ENCODE measurements around the gene NGFR. TPM values are rescaled to one million over a fixed set of nuclear protein-coding genes. Genes with fewer than 3 reads are reported as not detected.

Gene NGFR
- total RNA-seq, 1 experiment from 2014 or later, result 1.8 TPM

DNA sequence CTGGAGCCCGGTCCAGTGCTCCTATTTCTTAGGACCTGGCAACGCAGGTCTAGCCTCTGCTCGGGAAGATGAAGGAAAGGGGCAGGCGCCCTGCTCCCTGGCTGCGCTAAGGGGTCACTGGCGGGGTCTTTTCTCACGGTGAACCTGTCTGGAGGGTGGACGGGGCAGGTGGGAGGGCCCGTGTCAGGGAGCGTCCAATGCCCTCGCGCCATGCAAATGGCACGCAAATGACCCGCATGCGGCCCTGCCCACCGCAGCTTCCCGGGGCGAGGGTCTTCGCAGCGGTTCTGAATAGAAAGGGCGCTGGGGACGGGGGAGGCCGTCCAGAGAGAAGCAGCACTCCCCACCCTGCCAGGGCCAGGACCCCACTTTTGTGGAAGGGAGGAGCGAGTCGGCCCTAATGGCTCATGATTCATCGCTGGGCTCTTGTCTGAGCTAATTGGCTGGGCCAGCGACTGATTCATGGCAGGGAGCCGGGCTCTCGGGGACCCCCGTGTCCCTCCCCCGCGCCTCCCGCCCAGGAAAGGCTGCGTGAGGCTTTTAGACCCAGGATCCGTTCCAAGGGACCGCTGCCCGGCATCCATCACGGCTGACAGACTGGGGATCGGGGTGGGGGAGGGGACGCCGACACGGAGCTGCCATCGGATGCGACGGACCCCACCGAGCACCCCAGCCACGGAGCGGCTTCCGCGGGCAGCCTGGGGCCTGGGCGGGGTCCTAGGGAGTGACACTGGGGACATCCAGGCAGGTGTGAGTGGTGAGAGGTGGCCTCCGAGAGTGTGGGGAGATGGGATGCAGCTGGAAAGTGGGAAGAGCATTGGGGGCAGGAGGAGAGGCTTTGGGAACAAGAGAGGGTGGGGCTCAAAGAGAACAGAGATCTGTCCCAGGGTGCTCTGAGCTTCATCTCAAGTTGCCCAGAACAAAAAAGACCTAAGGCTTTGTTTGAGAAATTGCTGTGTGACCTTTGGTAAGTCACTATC, 25.0 kb upstream of the NGFR start:
- no peak for DNase-seq (ENCODE audit: low spot score)

DNA sequence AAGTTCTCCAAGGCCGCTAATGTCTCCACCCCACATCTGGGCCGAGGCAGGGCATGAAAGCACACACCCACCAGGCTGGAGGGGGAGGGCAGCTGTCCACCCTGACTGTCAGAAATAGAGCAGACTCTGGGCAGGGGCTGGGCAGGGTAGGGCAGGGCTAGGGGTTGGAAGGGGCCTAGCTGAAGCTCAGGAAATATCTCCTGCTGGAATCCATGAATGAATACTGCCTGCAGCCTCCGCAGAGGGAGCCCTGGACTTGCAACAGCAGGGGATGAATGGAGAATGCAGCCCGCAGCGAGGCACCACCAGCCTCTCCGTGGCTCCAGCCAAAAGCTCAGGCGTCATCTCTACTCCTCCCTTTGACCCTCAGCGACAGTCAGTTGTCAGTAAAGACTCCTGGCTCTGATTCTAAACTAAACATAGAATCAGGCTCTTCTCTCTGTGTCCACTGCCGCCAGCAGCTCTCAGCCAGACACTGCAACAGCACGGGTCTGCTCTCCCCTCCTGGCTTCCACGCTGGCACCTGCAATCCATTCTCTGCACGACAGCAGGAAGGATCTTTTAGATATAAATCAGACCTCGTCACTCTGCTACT, 23.9 kb upstream of the NGFR start:
- DNase-seq (ENCODE audit: low spot score), result no peak

DNA sequence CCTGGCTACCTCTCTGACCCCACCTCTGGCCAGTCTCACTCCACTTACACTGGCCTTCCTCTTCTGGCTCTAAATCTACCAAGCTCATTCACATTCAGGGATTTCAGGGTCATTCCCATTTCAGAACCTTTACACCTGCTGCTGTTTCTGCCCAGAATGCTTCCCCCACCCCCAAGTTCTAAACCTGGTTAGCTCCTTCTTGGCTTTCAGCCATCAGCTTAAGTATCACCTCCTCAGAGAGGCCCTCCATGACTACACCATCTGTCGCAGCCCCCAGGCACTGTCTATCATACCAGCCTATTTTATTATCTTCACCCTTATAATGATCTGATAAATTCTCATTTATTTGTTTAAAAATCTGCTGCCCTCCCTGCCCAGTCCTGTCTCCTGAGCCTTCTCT, 23.3 kb upstream of the NGFR start:
- DNase-seq (ENCODE audit: low spot score), result no peak

DNA sequence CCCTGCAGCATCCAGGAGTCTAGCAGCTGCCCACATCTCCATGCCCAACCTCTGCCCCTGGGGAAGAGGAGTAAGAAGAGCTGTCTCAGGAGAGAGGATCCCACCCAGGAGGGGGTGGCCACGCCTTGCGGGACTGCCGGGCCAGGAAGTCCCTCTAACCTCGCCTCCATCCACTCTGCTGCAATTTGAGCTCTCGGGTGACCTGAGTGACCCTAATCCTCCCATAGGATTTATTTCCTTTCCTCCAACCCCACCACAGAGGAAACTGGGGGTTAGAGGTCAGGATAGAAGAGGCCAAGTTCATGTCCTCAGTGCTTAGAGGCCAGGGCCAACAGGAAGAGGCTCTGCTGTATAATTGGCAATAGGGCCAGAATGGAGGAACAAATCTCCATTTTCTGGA, 22.6 kb upstream of the NGFR start:
- no peak for DNase-seq (ENCODE audit: low spot score)

- no peak for DNase-seq (ENCODE audit: low spot score)
Measured at GRCh38 chr17:49473900-49474751, 21.0 kb upstream of the NGFR start.

DNA sequence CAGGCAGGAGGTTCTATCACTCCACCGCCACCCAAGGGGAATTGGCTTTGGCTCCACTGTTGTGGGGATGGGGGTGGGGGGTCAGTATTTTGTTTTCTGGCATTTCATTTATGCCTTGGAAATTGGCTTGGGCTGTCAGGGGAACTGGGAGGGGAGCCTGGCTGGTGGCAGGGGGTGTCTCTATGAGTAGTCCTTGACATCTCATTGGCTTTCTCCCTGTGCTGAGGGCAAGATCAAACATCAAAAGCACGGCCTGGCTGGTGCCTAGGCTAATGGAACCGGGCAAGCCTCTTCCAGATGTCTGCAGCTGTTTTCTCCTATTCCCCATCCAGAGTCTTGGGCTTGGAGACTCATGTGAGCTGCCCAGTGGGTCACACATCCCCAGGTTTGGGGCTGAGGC, 17.4 kb upstream of the NGFR start:
- DNase-seq (ENCODE audit: low spot score), result no peak

DNA sequence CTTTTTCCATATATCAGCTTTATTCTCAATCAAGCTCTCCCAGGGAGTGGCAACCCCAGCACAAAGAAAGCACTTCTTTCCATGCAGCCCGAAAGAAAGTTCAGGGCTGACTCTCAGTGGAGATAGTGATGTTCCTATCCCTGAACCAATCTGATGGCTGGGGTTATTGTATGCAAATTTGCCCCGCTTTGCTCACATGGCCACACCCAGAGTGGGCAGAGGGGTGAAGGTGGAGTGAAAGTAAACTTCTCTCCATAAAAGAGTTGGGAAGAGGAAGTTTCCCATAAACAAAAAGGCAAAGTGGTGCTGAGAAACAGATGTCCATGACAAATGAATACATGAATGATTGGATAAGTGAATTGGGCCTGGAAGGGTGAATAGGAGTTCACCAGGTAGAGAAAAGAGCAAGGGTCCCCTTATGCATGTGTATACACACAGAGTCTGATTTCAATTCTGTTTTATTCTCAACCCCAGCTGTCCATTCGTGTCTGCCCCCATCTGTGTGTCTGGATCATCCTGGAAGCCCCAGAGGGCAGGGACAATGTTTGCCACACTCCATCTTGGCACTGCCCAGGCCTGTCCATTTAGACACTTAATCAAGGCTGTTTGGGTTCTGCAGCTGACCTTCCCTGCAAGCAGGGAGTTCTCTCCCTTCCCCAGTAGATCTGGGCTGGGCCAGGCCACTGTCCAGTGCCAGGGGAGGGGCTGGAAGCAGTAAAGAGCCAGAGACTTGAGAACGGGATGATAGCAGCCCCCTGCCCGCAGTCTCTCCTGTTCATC, 14.1 kb upstream of the NGFR start:
- no peak for DNase-seq (ENCODE audit: low spot score)

DNA sequence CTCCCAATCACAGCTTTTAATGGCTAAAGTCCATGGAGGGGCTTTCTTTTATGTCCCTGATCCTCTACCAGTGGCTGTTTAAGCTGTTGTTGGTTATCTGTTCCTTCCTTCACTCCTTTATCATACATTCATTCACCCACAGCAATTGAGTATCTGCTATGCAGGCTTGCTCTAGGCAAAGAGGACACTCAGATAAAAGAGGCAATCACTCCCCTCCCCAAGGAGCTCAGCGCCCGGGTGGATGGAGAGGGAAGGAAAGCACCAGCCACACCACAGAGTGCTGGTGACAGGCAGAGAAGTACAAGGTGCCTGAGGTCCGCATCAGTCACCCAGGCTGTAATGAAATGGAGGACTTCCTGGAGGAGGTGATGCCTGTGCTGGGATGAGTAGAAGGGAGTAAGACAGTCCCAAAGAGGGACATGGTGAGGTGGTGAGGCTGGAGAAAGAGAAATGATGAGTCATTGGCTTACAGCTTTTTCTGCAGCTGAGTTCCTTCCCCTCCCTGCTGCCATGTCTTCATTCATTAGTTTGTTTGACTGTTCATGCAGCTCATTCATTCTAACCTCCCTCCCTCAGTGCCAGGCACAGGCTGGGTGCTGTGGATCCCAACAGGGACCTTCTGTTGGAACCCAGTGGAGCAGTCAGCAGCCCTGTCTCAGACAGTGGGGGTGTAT, 12.8 kb upstream of the NGFR start:
- DNase-seq (ENCODE audit: low spot score), result peak; percentile 49

GRCh38 chr17:49483599-49484509, 11.2 kb upstream of the NGFR start:
- no peak for DNase-seq (ENCODE audit: low spot score)

DNA sequence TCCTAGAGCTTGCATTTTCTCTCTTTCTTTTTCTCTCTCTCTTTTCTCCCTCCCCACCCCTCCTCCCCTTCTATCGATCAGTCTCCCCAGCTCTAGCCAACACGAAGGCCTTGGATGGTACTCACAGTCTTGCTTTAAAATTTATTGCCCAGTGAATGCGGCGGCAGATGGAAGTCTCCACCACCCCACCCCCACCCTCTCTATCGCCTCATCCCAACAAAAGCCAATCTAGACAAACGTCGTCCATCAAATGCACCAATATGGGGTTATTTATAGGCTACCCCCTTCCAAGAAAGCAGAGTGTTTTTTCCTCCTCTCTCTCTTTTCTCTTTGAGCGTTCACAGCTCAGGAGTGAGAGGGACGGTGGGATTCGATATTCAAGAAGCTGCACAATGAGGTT, 10.5 kb upstream of the NGFR start:
- no peak for DNase-seq (ENCODE audit: low spot score)

DNA sequence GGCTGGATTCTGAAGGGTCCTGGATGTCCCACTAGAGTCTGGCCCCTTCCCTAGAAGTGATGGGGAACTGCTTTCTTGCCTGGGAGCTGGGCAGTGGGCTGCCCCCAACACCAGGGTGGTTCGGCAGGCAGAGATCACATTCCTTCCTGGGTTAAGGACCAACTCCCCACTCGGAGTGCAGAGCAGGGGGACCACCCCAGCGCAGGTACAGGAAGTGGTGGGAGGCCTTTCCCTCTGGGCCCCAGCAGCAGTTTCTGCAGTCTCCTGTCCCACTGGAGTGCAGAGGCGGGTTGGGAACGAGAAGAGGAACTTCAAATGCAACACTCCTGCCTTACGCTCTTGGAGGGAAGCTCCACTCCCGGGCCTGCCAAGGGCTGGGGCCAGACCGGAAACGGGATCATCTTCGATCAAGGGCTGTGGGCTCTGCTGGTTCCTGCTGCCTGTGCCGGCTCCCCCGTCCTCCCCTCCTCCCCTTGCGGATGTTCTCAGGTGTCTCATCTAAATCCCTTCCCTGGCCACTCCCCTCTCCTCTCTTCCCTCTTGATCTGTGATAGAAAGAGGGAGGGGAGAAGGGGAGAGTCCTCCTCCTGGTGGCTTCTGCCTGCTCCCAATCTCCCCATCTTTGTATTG, 9.0 kb upstream of the NGFR start:
- DNase-seq (ENCODE audit: low spot score), result no peak

GRCh38 chr17:49487183-49487582, 7.9 kb upstream of the NGFR start:
- DNase-seq (ENCODE audit: low spot score), result no peak

DNA sequence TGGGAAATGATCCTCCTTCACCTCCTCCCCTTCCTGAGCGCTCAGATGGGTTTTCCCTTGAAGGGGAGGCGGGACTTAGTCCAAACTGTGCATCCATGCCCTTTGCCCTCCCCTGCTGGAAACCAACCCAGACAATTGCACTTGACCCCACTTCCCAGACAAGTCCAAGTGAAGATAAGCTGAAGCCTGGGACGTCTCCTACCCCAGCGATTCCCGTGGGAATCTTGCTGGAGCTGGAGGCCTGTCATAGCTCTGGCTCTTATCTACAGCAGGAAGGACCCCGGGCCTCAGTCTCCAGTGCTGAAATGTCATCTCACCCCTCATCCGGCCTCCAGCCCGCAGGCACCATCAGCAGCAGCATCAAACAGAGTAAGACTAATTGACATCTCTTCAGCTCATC, 6.5 kb upstream of the NGFR start:
- DNase-seq (ENCODE audit: low spot score), result no peak

DNA sequence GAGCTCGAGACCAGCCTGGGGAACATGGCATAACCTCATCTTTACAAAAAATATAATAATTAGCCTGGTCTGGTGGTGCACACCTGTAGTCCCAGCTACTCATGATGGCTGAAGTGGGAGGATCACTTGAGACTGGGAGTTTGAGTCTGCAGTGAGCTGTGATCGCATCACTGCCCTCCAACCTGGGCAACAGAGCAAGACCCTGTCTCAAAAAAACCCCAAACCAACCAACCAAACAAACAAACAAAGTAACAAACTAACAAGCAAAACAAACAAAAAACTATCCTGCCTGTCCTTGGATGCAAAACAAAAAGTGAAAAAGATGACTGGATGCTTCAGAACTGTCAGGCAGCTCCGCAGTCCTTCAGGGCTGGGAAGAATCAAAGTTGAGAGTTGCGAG, 5.7 kb upstream of the NGFR start:
- DNase-seq (ENCODE audit: low spot score), result no peak

GRCh38 chr17:49490276-49490675, 4.8 kb upstream of the NGFR start:
- no peak for DNase-seq (ENCODE audit: low spot score)

- DNase-seq (ENCODE audit: low spot score), result no peak
Measured at GRCh38 chr17:49491192-49491769, 3.8 kb upstream of the NGFR start.

- DNase-seq (ENCODE audit: low spot score), result no peak
Measured at GRCh38 chr17:49494399-49494985, 601 bp upstream of the NGFR start.

GRCh38 chr17:49495842-49496182, 719 bp downstream of the NGFR start:
- no peak for DNase-seq (ENCODE audit: low spot score)
